HFFc6 (cell line): Measurements from ENCODE around the gene SRRM2. TPM values are rescaled to one million over a fixed set of nuclear protein-coding genes. Genes with fewer than 3 reads are reported as not detected.

Experiments
- DNase-seq: peaks from one replicate; pipeline ENCODE4 v3.0.0-alpha.2; 2018
- H3K27ac Mint-ChIP-seq: 2 replicates; pipeline ENCODE4 v1.8.0; 2020; ENCODE audit warnings: mild to moderate bottlenecking, mixed read lengths
- H3K27me3 Mint-ChIP-seq: 2 replicates; pipeline ENCODE4 v1.8.0; 2021; ENCODE audit warnings: mild to moderate bottlenecking, moderate library complexity, mixed read lengths; ENCODE audit not compliant: insufficient read depth
- H3K36me3 Mint-ChIP-seq: 2 replicates; pipeline ENCODE4 v1.8.0; 2021; ENCODE audit warnings: low read depth, mixed read lengths
- H3K4me1 Mint-ChIP-seq: 2 replicates; pipeline ENCODE4 v1.8.0; 2020; ENCODE audit warnings: low read depth, mixed read lengths
- H3K4me3 Mint-ChIP-seq: 2 replicates; pipeline ENCODE4 v1.8.0; 2020; ENCODE audit warnings: mild to moderate bottlenecking, moderate library complexity, mixed read lengths
- H3K9me3 Mint-ChIP-seq: 2 replicates; pipeline ENCODE4 v1.8.0; 2020; ENCODE audit warnings: mild to moderate bottlenecking, mixed read lengths
- total RNA-seq, 6 experiments: library from RNA; stranded (reverse); fragmentation: NEBNext Ultra II Directional; extraction: Animal tissue kit (Norgen Biotek cat#: 25700); gene quantifications; 2 replicates in 1 of 6; 3 replicates in 5 of 6; pipeline ENCODE4 v1.2.3, GENCODE V29; 2021
- TF ChIP-seq, protein P1 (sequence below): fragments of 200-600 bp; sonication (generic); IDR thresholded peaks from 2 replicates; pipeline ENCODE4 v1.5.0; 2021; ENCODE audit warnings: antibody characterized with exemption, mild to moderate bottlenecking

SRRM2 gene
- total RNA-seq, 6 experiments from 2014 or later, result 223 to 317 (median 269) TPM

DNA sequence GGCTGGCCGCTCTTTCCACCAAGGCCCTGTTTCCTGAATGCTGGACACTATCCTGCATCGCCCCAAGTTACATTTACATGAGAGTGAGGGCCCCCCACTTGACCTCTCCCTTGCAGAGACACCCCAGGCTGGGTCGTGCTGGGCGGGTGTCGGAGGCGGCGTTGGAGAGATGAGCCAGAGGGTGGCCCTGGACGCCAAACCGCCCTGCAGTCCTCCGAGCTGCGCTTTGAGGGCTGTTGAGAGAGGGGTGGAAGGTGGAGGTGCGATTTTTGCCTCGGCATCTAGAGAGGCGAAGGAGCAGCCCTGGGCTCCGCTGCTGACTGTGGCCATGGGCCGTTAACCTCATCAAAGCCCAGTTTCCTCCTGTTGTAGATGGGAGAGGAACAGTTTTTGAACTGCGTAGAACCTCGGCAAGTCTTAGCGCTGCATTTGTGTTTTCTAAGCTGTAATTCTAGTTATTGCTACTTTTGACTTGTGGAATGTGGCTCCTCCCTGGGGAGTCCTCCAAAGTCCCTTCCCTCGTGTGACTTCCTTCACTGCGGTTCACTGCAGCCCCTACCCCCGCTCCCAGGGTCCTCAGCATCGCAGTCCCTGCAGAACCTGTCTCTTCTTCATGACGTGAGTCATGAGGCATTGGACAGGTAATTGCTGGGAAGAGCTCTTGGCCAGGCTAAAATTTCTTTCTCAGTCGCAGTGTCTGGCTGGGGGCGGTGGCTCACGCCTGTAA is 25.6 kb downstream of the SRRM2 start:
- Mint-ChIP-seq H3K27ac (peak overlapping the region; percentile 95), H3K9me3 (no peaks in the 10 kb centered on the region), H3K27me3 (peaks cover 7% of the 10 kb centered on the region), H3K4me1 (peaks cover 30% of the 10 kb centered on the region), H3K36me3 (peaks cover 21% of the 10 kb centered on the region), H3K4me3 (peak overlapping the region; percentile 93)
- TF ChIP-seq, protein P1, sequence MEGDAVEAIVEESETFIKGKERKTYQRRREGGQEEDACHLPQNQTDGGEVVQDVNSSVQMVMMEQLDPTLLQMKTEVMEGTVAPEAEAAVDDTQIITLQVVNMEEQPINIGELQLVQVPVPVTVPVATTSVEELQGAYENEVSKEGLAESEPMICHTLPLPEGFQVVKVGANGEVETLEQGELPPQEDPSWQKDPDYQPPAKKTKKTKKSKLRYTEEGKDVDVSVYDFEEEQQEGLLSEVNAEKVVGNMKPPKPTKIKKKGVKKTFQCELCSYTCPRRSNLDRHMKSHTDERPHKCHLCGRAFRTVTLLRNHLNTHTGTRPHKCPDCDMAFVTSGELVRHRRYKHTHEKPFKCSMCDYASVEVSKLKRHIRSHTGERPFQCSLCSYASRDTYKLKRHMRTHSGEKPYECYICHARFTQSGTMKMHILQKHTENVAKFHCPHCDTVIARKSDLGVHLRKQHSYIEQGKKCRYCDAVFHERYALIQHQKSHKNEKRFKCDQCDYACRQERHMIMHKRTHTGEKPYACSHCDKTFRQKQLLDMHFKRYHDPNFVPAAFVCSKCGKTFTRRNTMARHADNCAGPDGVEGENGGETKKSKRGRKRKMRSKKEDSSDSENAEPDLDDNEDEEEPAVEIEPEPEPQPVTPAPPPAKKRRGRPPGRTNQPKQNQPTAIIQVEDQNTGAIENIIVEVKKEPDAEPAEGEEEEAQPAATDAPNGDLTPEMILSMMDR, result no peak
- DNase-seq, result no peak

DNA sequence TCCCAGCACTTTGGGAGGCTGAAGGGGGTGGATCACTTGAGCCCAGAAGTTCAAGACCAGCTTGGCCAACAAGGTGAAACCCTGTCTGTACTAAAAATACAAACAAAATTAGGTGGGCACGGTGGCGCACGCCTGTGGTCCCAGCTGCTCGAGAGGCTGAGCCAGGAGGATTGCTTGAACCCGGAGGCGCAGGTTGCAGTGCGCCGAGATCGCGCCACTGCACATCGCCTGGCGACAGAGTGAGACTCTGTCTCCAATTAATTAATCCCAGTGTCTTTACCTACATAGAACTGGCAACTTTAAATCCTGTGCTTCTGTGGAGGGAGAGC is 26.2 kb downstream of the SRRM2 start:
- H3K27me3 Mint-ChIP-seq, result peaks cover 7% of the 10 kb centered on the region
- H3K36me3 Mint-ChIP-seq, result peaks cover 16% of the 10 kb centered on the region
- H3K4me1 Mint-ChIP-seq, result peaks cover 25% of the 10 kb centered on the region
- DNase-seq, result no peak
- H3K4me3 Mint-ChIP-seq, result peak overlapping the region; percentile 93
- TF ChIP-seq, protein P1, result no peak
- H3K9me3 Mint-ChIP-seq, result no peaks in the 10 kb centered on the region
- peak overlapping the region; percentile 95; the same call in 1 of the 2 replicates for H3K27ac Mint-ChIP-seq

DNA sequence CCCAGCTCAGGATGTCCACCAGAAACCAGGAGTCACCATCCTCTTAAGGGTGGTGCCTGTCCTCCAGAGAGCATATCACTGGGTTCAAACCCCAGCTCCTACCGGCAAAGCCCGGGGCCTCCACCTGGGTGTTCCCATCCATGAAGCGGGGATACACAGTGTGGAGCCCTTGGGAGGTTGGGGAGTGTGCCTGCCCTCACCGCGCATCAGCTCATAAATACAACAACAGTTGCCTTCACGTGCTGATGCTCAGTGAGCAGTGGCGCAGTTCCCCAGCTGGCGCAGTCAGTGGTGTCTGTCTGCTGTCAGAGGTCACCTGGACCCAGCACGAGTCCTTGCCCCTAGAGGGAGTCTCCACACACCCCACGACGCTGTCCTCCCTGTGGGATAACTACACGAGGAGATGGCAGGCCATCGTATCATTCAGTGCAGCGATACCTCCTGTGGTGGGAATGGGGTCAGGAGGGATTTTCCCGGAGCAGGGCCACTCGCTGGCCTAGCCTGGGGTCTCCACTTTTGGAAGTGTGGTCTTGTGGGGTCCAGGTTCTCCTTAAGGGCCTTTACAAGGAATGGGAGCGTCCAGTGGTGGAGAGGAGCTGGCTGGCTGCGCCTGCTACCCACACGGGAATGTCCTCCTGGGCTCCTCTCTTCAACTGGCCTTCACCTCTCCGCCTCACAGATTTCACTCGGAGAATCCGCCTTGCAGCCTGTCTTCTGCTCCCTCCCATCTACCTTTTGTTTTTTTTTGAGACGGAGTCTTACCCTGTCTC is 26.9 kb downstream of the SRRM2 start:
- TF ChIP-seq, protein P1, result no peak
- peaks cover 9% of the 10 kb centered on the region for H3K27me3 Mint-ChIP-seq
- peaks cover 23% of the 10 kb centered on the region for H3K4me1 Mint-ChIP-seq
- H3K9me3 Mint-ChIP-seq, result no peaks in the 10 kb centered on the region
- no peak for DNase-seq
- H3K27ac Mint-ChIP-seq, result no peak overlapping the region
- H3K4me3 Mint-ChIP-seq, result no peak overlapping the region; the same call in none of the 2 replicates
- H3K36me3 Mint-ChIP-seq, result peaks cover 12% of the 10 kb centered on the region

DNA sequence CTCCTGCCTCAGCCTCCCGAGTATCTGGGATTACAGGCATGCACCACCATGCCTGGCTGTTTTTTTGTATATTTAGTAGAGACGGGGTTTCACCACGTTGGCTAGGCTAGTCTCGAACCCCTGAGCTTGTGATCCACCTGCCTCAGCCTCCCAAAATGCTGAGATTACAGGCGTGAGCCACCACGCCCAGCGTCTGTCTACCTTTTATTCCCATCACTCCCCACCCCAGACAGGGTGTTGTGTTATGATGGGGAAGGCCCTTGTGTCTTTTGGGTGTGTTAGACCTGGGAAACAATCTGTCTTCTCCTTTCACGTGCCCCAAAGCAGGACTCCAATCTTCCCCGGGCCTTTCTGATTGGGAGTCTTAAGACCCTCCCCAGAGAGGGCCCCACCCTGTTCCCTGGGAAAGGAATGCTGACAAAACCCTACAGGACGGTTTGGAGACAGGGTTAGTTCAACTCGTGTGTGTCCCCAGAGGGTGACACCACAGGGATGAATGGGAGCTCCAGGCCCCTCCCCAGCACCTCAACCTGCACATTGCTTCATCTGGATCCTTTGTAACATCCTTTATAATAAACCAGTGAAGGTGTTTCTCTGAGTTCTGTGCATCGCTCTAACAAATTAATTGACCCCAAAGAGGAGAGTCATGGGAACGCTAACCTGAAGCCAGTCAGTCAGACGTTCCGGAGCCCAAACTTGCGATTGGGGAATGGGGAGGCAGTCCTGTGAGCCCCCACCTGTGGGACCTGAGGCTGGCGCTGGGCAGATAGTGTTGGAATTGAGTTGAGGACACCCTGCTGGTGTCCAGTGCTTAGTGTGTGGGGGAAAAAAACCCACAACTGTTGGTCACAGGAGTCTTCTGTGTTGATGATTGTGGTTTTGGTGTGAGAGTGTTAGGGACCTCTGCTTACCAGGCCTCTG is 27.8 kb downstream of the SRRM2 start:
- no peak for DNase-seq
- Mint-ChIP-seq H3K9me3 (no peaks in the 10 kb centered on the region), H3K4me3 (no peak overlapping the region; the same call in 1 of the 2 replicates), H3K27ac (no peak overlapping the region), H3K36me3 (peaks cover 12% of the 10 kb centered on the region), H3K27me3 (peaks cover 9% of the 10 kb centered on the region), H3K4me1 (peaks cover 20% of the 10 kb centered on the region)
- TF ChIP-seq, protein P1, result no peak

DNA sequence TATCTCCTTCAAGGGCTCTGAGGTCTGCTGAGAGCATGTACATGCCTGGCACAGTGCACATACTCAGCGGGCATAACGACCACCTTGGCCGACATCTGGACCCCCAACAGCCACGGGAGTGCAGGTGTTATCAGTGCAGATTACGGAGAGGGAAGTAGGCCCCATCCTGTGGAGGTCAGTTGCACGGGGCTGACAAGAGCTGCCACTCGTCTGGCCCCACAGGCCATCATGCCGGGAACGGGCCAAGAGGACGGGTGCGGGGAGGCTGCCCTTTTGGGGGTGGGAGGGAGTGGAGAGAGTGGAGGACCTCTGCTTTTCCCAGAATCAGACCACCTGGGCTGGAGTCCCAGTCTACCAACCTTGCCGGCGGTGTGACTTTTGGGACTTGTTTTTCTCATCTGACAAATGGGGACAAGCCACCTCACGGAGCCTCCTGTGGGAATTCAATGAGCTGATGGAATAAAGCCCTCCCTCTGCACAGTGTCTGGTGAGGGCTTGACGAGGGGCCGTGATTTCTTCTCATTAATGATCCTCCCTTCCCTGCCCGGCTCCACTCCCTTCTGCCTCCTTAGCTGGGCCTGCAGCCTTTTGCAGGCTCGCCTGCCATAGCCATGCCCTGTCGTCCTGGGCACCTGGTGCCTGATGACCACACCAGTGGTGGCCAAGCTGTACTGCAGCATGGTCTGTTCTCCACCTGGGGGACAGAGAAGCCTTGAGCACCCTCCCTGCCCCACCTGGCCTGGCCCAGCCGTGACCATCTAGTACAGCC is 30.3 kb downstream of the SRRM2 start:
- no peak for DNase-seq
- Mint-ChIP-seq H3K36me3 (0 out of 2 replicates have a peak, but pooled peaks cover 5% of the 10 kb centered on the region), H3K9me3 (no peaks in the 10 kb centered on the region), H3K4me3 (no peak overlapping the region), H3K4me1 (peaks cover 8% of the 10 kb centered on the region), H3K27ac (no peak overlapping the region), H3K27me3 (peaks cover 21% of the 10 kb centered on the region)
- TF ChIP-seq, protein P1, result no peak
